ENCODE data around the gene DIPK1C.

DIPK1C gene

DNA sequence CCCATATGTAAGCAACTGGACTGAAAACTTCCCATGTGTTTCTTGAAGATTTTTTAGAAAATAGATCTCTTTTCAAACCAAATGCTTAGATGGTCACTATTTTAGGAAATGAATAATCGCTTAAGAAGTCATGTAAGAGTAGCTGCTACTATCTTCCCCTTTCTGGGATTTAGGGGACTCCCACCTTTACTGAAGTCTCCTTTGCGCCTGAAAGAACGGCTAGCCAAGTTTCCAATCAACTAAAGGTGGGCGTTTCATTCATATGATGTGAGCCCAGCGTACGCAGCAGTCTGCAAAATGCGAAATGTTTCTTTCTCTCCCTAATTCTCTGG lies 1.1 kb downstream of the DIPK1C start:
- Histone ChIP-seq H3K4me3 (replicated peaks; ENCODE audit: insufficient read depth, low read length) (no peak overlapping the region), H3K27ac (replicated peaks) (no peak overlapping the region), H3K27me3 (ENCODE audit: insufficient read depth, poor library complexity, severe bottlenecking) (peaks cover 79% of the 10 kb centered on the region)
- DNase-seq (ENCODE audit: low read depth in 1 of 2, low spot score in 1 of 2), result no peak
- TF ChIP-seq SPI1 (IDR thresholded peaks at IDR 0.05; ENCODE audit: borderline replicate concordance, low read depth), result no peak
- TF ChIP-seq, protein P1, sequence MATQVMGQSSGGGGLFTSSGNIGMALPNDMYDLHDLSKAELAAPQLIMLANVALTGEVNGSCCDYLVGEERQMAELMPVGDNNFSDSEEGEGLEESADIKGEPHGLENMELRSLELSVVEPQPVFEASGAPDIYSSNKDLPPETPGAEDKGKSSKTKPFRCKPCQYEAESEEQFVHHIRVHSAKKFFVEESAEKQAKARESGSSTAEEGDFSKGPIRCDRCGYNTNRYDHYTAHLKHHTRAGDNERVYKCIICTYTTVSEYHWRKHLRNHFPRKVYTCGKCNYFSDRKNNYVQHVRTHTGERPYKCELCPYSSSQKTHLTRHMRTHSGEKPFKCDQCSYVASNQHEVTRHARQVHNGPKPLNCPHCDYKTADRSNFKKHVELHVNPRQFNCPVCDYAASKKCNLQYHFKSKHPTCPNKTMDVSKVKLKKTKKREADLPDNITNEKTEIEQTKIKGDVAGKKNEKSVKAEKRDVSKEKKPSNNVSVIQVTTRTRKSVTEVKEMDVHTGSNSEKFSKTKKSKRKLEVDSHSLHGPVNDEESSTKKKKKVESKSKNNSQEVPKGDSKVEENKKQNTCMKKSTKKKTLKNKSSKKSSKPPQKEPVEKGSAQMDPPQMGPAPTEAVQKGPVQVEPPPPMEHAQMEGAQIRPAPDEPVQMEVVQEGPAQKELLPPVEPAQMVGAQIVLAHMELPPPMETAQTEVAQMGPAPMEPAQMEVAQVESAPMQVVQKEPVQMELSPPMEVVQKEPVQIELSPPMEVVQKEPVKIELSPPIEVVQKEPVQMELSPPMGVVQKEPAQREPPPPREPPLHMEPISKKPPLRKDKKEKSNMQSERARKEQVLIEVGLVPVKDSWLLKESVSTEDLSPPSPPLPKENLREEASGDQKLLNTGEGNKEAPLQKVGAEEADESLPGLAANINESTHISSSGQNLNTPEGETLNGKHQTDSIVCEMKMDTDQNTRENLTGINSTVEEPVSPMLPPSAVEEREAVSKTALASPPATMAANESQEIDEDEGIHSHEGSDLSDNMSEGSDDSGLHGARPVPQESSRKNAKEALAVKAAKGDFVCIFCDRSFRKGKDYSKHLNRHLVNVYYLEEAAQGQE (IDR thresholded peaks at IDR 0.05; ENCODE audit: insufficient replicate concordance, low read depth), result no peak
- TF ChIP-seq, protein P2, sequence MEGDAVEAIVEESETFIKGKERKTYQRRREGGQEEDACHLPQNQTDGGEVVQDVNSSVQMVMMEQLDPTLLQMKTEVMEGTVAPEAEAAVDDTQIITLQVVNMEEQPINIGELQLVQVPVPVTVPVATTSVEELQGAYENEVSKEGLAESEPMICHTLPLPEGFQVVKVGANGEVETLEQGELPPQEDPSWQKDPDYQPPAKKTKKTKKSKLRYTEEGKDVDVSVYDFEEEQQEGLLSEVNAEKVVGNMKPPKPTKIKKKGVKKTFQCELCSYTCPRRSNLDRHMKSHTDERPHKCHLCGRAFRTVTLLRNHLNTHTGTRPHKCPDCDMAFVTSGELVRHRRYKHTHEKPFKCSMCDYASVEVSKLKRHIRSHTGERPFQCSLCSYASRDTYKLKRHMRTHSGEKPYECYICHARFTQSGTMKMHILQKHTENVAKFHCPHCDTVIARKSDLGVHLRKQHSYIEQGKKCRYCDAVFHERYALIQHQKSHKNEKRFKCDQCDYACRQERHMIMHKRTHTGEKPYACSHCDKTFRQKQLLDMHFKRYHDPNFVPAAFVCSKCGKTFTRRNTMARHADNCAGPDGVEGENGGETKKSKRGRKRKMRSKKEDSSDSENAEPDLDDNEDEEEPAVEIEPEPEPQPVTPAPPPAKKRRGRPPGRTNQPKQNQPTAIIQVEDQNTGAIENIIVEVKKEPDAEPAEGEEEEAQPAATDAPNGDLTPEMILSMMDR (IDR thresholded peaks at IDR 0.05; ENCODE audit: insufficient read depth, low read length), result no peak
- TF ChIP-seq GABPA (IDR thresholded peaks at IDR 0.05; ENCODE audit: low read depth), result no peak
- no peak for TF ChIP-seq POLR2AphosphoS5 (IDR thresholded peaks at IDR 0.05; ENCODE audit: low read depth)

DNA sequence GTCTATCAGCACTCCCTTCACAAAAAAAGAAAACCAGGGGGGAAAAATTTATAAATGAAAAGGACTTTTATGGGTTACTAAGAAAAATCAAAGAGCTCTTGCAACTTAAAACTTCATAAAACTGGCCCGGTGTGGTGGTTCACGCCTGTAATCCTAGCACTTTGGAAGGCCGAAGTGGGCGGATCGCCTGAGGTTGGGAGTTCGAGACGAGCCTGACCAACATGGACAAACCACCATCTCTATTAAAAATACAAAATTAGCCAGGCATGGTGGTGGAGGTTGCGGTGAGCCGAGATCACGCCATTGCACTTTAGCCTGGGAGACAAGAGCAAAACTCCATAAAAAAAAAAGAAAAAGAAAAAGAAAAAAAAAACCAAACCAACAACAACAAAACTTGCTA lies 1.7 kb downstream of the DIPK1C start:
- no peak overlapping the region for H3K27ac ChIP-seq (replicated peaks)
- TF ChIP-seq POLR2AphosphoS5 (IDR thresholded peaks at IDR 0.05; ENCODE audit: low read depth) (no peak), GABPA (IDR thresholded peaks at IDR 0.05; ENCODE audit: low read depth) (no peak), SPI1 (IDR thresholded peaks at IDR 0.05; ENCODE audit: borderline replicate concordance, low read depth) (no peak)
- TF ChIP-seq, protein P1 (IDR thresholded peaks at IDR 0.05; ENCODE audit: insufficient replicate concordance, low read depth), result no peak
- TF ChIP-seq, protein P2 (IDR thresholded peaks at IDR 0.05; ENCODE audit: insufficient read depth, low read length), result no peak

DNA sequence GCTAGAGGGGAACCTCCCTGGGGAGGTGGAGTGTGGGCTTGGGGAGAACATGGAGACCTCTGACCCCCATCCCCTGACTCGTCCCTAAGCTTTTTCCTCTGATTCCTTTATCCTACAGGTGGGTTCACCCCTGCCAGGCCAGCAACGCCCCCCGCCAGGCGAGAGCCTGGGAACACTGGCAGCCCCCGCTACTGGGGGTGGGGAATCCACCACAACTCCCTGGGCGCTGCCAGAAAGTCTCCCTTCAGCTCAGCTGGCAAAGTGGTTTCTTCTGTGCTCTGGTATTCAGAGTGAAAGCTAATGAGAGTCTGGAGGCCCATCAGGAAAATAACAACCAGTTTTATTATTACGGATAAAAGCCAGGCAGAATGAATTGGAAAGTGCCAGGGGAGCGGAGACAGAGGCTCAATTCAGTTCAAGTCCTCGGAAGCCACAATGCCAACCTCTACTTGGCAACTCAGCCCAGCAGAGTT lies 2.8 kb downstream of the DIPK1C start:
- Histone ChIP-seq H3K27ac (replicated peaks) (no peak overlapping the region), H3K27me3 (ENCODE audit: insufficient read depth, poor library complexity, severe bottlenecking) (peaks cover 72% of the 10 kb centered on the region), H3K4me3 (replicated peaks; ENCODE audit: insufficient read depth, low read length) (no peak overlapping the region)
- DNase-seq (ENCODE audit: low read depth in 1 of 2, low spot score in 1 of 2), result no peak
- TF ChIP-seq POLR2AphosphoS5 (IDR thresholded peaks at IDR 0.05; ENCODE audit: low read depth) (no peak), GABPA (IDR thresholded peaks at IDR 0.05; ENCODE audit: low read depth) (no peak), SPI1 (IDR thresholded peaks at IDR 0.05; ENCODE audit: borderline replicate concordance, low read depth) (no peak)
- TF ChIP-seq, protein P2 (IDR thresholded peaks at IDR 0.05; ENCODE audit: insufficient read depth, low read length), result no peak
- TF ChIP-seq, protein P1 (IDR thresholded peaks at IDR 0.05; ENCODE audit: insufficient replicate concordance, low read depth), result no peak

More for the DNA sequence above, 1.7 kb downstream of the DIPK1C start:
- Histone ChIP-seq H3K4me3 (replicated peaks; ENCODE audit: insufficient read depth, low read length) (no peak overlapping the region), H3K27me3 (ENCODE audit: insufficient read depth, poor library complexity, severe bottlenecking) (peaks cover 79% of the 10 kb centered on the region)
- DNase-seq (ENCODE audit: low read depth in 1 of 2, low spot score in 1 of 2), result no peak

Data from HL-60 (cell line).